ENCODE data around the gene KRT73. TPM values are rescaled to one million over a fixed set of nuclear protein-coding genes. Genes with fewer than 3 reads are reported as not detected.

KRT73 gene
- total and polyA plus RNA-seq, 2 donors (not counting 3 experiments of a cell fraction or from before 2014, with no cell fraction given) = not detected

- H3K4me3 ChIP-seq (replicated peaks in 1 of 3; ENCODE audit: insufficient read depth in 1 of 3, low read depth in 1 of 3, low read length in 3 of 3) = no peak overlapping the region
- dilution Hi-C loops (cut with MboI; ENCODE audit: extremely low pct_ligation_motif_present, low sequenced_read_pairs) = no loop called here
- TF ChIP-seq POLR2AphosphoS5 (IDR thresholded peaks at IDR 0.05; ENCODE audit: insufficient read depth, low read depth, low read length) (no peak), JUN (IDR thresholded peaks at IDR 0.05; ENCODE audit: borderline replicate concordance, insufficient read depth, insufficient read length, low read depth) (no peak), EZH2 (IDR thresholded peaks at IDR 0.05; ENCODE audit: borderline replicate concordance, low read depth, low read length, severe bottlenecking) (no peak), MAX (IDR thresholded peaks at IDR 0.05; ENCODE audit: insufficient read depth, insufficient read length) (no peak), POLR2A (IDR thresholded peaks at IDR 0.05; ENCODE audit: low read depth, low read length) (no peak), MYC (IDR thresholded peaks at IDR 0.05; ENCODE audit: low read depth, low read length) (no peak), FOS (IDR thresholded peaks at IDR 0.05; ENCODE audit: borderline replicate concordance, insufficient read depth, low read length) (no peak), GATA2 (IDR thresholded peaks at IDR 0.05; ENCODE audit: insufficient read depth, insufficient read length, low read depth, low read length) (no peak), CTCF (IDR thresholded peaks at IDR 0.05; ENCODE audit: extremely low read depth in 1 of 2, insufficient read depth in 1 of 2, low read depth in 1 of 2, low read length in 2 of 2) (no peak)
- H3K4me2 ChIP-seq (ENCODE audit: insufficient read depth, low read length) = no peak overlapping the region
- H3K9ac ChIP-seq (replicated peaks; ENCODE audit: extremely low read depth, insufficient read depth, low read length) = no peak overlapping the region
- CTCF ChIA-PET = no interaction called here
- intact Hi-C loops (cut with micrococcal nuclease) = no loop called here
- H3K27me3 ChIP-seq (ENCODE audit: control insufficient read depth in 2 of 2, insufficient read depth in 2 of 2, low read length in 2 of 2) = peaks cover 9 to 10% of the 10 kb centered on the region in 2 experiments
- H3K27ac ChIP-seq (ENCODE audit: insufficient read depth, low read depth, low read length) = no peak overlapping the region
- DNase-seq (ENCODE audit: low read depth, low spot score) (no peak), FAIRE-seq (no peak)
- no peaks in the 10 kb centered on the region for H4K20me1 ChIP-seq (replicated peaks; ENCODE audit: control insufficient read depth, extremely low read depth, insufficient read depth, low read length)
- no peaks in the 10 kb centered on the region for H3K79me2 ChIP-seq (ENCODE audit: control insufficient read depth, insufficient read depth, low read length)
- no peaks in the 10 kb centered on the region for H3K4me1 ChIP-seq (ENCODE audit: control insufficient read depth, extremely low read depth, insufficient read depth, low read length)
- H2AFZ ChIP-seq (ENCODE audit: low read depth, low read length) = no peak overlapping the region
- POLR2A ChIA-PET = no interaction called here
- BruUV-seq (replicated peaks) = no TSS peak
- no peaks in the 10 kb centered on the region for H3K36me3 ChIP-seq (ENCODE audit: control insufficient read depth in 2 of 2, extremely low read depth in 1 of 2, insufficient read depth in 2 of 2, low read length in 2 of 2)
- no peaks in the 10 kb centered on the region for H3K9me3 ChIP-seq (replicated peaks; ENCODE audit: control insufficient read depth, insufficient read depth, low read length)
- no peaks in the 10 kb centered on the region for H3K9me1 ChIP-seq (replicated peaks; ENCODE audit: control insufficient read depth, extremely low read depth, insufficient read depth, low read length)
Observed at GRCh38 chr12:52628841-52629240, 10.5 kb upstream of the KRT73 start.
